ENCODE data around the gene PPM1A. TPM values are rescaled to one million over a fixed set of nuclear protein-coding genes. Genes with fewer than 3 reads are reported as not detected.

The PPM1A gene
- total RNA-seq, 1 experiment from 2014 or later, result 69.3 TPM

DNA sequence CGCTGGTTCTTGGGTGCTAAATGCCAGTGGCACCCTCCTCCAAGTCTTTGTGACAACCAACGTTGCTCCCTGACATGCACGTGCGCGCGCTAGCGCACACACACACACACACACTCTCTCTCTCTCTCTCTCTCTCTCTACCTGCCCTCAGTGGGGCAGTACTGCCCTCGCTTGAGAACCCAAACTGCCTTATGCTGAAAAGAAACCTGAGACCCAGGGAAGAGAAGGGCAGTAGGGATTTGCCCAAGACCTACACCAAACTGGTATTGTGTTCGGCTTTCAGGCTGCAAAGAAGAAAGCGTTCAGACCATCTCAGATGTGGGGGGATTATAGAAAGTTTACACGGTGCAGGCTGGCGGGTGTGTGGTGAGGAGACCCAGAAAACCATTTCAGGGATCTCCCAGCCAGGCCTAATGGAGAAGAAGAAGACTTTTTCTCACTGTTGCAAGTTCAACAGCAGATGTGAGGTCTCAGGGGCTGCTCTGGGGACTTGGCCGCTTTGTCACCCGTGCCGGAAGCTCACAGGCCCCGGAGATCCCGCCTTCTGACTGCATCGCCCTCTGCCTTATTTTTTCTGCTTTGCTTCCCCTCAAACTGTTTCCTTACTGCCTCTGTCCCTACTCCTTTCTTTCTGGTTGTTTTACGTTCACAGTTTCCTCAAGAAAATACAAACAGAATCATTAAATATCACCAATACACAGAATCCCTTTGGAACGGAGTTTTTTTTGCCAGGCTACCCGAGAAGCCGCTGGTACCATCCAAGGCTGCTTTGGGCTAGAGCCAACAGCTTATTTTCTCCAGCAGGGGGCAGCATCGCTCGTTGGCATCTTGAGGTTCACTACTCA lies 82.4 kb downstream of the PPM1A start:
- intact Hi-C loops (cut with micrococcal nuclease), result loop anchor here (1.0 to 5.0 kb wide), 4 partner anchors 64 to 231 kb away; no protein-coding TSS in a partner anchor
- no peak overlapping the region for H3K9ac ChIP-seq (ENCODE audit: low read length)
- CTCF ChIA-PET, result interaction anchor here (0.5 to 1.1 kb wide), 10 partner anchors 16 to 942 kb away, joined by 3 to 7 read pairs (median 4); no protein-coding TSS in a partner anchor

GRCh38 chr14:60332046-60332399 lies 83.0 kb downstream of the PPM1A start:
- H3K4me3 ChIP-seq (ENCODE audit: low read length), result no peak overlapping the region
- H3K4me1 ChIP-seq (ENCODE audit: insufficient read depth, low read length), result no peaks in the 10 kb centered on the region
- ChIA-PET CTCF (interaction anchor here (0.6 to 1.1 kb wide), 7 partner anchors 16 to 941 kb away, joined by 3 to 7 read pairs (median 4); no protein-coding TSS in a partner anchor), POLR2A (ENCODE audit: unreplicated experiment) (no interaction called here)
- DNase-seq (no peak), ATAC-seq (no peak)
- no peaks in the 10 kb centered on the region for H4K20me1 ChIP-seq (ENCODE audit: low read length)
- no peaks in the 10 kb centered on the region for H3F3A ChIP-seq (ENCODE audit: low read length, unreplicated experiment)
- no peaks in the 10 kb centered on the region for H3K36me3 ChIP-seq (ENCODE audit: low read depth, low read length)
- no peak overlapping the region for H3K27ac ChIP-seq (ENCODE audit: low read length)
- H3K27me3 ChIP-seq (ENCODE audit: low read length), result peaks cover 12% of the 10 kb centered on the region; the same call in 1 of the 2 replicates
- BruUV-seq (replicated peaks), result no TSS peak
- H3K9me2 ChIP-seq (replicated peaks; ENCODE audit: low read length), result no peaks in the 10 kb centered on the region
- TF ChIP-seq EZH2 (IDR thresholded peaks at IDR 0.05; ENCODE audit: low read length, unreplicated experiment), result no peak
- TF ChIP-seq, protein P1, sequence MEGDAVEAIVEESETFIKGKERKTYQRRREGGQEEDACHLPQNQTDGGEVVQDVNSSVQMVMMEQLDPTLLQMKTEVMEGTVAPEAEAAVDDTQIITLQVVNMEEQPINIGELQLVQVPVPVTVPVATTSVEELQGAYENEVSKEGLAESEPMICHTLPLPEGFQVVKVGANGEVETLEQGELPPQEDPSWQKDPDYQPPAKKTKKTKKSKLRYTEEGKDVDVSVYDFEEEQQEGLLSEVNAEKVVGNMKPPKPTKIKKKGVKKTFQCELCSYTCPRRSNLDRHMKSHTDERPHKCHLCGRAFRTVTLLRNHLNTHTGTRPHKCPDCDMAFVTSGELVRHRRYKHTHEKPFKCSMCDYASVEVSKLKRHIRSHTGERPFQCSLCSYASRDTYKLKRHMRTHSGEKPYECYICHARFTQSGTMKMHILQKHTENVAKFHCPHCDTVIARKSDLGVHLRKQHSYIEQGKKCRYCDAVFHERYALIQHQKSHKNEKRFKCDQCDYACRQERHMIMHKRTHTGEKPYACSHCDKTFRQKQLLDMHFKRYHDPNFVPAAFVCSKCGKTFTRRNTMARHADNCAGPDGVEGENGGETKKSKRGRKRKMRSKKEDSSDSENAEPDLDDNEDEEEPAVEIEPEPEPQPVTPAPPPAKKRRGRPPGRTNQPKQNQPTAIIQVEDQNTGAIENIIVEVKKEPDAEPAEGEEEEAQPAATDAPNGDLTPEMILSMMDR (conservative IDR thresholded peaks at IDR 0.05; ENCODE audit: low read depth, low read length), result no peak
- no peak for TF ChIP-seq EZH2phosphoT487 (IDR thresholded peaks at IDR 0.05; ENCODE audit: borderline replicate concordance, low read length)
- H3K79me2 ChIP-seq (ENCODE audit: low read length), result no peaks in the 10 kb centered on the region
- no peak overlapping the region; the same call in 1 of the 2 replicates for H3K4me2 ChIP-seq (ENCODE audit: low read length)
- intact Hi-C loops (cut with micrococcal nuclease), result loop anchor here (1.0 to 5.0 kb wide), 4 partner anchors 65 to 230 kb away; no protein-coding TSS in a partner anchor
- no peak overlapping the region for H2AFZ ChIP-seq (ENCODE audit: low read length)
- no peaks in the 10 kb centered on the region for H3K9me3 ChIP-seq (ENCODE audit: low read length)
- H3K9ac ChIP-seq (ENCODE audit: low read length), result no peak overlapping the region

More for the DNA sequence above, 82.4 kb downstream of the PPM1A start:
- H3F3A ChIP-seq (ENCODE audit: low read length, unreplicated experiment), result no peaks in the 10 kb centered on the region
- TF ChIP-seq EZH2 (IDR thresholded peaks at IDR 0.05; ENCODE audit: low read length, unreplicated experiment) (no peak), EZH2phosphoT487 (IDR thresholded peaks at IDR 0.05; ENCODE audit: borderline replicate concordance, low read length) (no peak)
- TF ChIP-seq, protein P1 (conservative IDR thresholded peaks at IDR 0.05; ENCODE audit: low read depth, low read length), result peak; percentile 100
- no peaks in the 10 kb centered on the region for H4K20me1 ChIP-seq (ENCODE audit: low read length)
- H3K27me3 ChIP-seq (ENCODE audit: low read length), result peaks cover 14% of the 10 kb centered on the region; the same call in 1 of the 2 replicates
- no peaks in the 10 kb centered on the region for H3K36me3 ChIP-seq (ENCODE audit: low read depth, low read length)
- H3K79me2 ChIP-seq (ENCODE audit: low read length), result no peaks in the 10 kb centered on the region
- POLR2A ChIA-PET (ENCODE audit: unreplicated experiment), result interaction anchor here (0.5 kb wide), 1 partner anchor 19 kb away, joined by 4 read pairs; no protein-coding TSS in a partner anchor
- no peaks in the 10 kb centered on the region for H3K4me1 ChIP-seq (ENCODE audit: insufficient read depth, low read length)
- peak overlapping the region; percentile 73 for H2AFZ ChIP-seq (ENCODE audit: low read length)
- no peak overlapping the region for H3K27ac ChIP-seq (ENCODE audit: low read length)
- DNase-seq (peak; percentile 96), ATAC-seq (peak; percentile 54)
- H3K9me3 ChIP-seq (ENCODE audit: low read length), result no peaks in the 10 kb centered on the region
- H3K4me3 ChIP-seq (ENCODE audit: low read length), result peak overlapping the region; percentile 48
- BruUV-seq (replicated peaks), result no TSS peak
- H3K4me2 ChIP-seq (ENCODE audit: low read length), result peak overlapping the region; percentile 55
- no peaks in the 10 kb centered on the region for H3K9me2 ChIP-seq (replicated peaks; ENCODE audit: low read length)

All from PC-3 (cell line).